ENCODE data around the gene KLHDC7B. TPM values are rescaled to one million over a fixed set of nuclear protein-coding genes. Genes with fewer than 3 reads are reported as not detected.

The KLHDC7B gene
- total and polyA plus RNA-seq, 2 experiments from 2014 or later: 0.75 to 1.7 TPM

DNA sequence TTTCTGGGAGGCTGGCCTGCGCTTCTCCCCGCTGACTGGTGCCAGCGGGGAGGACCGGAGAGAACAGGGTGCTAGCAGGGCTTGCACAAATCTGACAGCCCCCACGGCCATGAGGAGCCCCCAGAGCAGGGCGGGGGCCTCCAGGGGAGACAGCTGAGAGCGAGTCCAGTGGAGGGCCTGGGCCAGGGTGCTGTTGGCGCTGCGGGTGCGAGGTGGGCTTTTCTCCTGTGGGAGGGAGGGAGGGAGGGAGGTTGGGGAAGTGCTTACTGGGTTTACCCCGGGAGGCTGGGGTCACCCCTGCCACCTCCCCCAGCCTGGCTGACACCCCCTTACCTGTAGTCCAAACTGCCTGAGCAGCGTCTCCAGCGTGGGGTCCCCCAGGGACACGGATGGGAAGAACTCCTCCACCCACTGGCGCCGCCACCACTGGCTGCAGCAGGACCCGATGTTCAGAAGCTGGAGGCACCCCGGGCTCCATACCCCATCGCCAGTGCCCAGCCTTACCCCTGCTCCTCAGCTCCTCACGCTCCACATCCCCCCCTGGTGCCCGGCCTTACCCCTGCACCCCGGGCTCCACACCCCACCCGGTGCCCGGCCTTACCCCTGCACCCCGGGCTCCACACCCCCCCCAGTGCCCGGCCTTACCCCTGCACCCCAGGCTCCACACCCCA, 42.1 kb upstream of the KLHDC7B start:
- WGBS (ENCODE audit: low lambda C conversion rate, missing lambda C conversion rate): 99% methylated on average over 14 of the region's 26 CpGs
- no peaks in the 10 kb centered on the region for H3K9me3 ChIP-seq (ENCODE audit: low read depth)
- H3K4me2 ChIP-seq: no peak overlapping the region
- DNase-seq (ENCODE audit: low spot score): peak; percentile 8
- H3K27ac ChIP-seq: no peak overlapping the region
- peaks cover 17% of the 10 kb centered on the region for H3K79me2 ChIP-seq
- H3K27me3 ChIP-seq: no peaks in the 10 kb centered on the region
- H3K4me1 ChIP-seq (ENCODE audit: insufficient read depth): peaks cover 4% of the 10 kb centered on the region
- H3K4me3 ChIP-seq: no peak overlapping the region
- H2AFZ ChIP-seq: no peak overlapping the region
- H3K9me2 ChIP-seq (replicated peaks; ENCODE audit: insufficient read depth): no peaks in the 10 kb centered on the region
- TF ChIP-seq, protein P1, sequence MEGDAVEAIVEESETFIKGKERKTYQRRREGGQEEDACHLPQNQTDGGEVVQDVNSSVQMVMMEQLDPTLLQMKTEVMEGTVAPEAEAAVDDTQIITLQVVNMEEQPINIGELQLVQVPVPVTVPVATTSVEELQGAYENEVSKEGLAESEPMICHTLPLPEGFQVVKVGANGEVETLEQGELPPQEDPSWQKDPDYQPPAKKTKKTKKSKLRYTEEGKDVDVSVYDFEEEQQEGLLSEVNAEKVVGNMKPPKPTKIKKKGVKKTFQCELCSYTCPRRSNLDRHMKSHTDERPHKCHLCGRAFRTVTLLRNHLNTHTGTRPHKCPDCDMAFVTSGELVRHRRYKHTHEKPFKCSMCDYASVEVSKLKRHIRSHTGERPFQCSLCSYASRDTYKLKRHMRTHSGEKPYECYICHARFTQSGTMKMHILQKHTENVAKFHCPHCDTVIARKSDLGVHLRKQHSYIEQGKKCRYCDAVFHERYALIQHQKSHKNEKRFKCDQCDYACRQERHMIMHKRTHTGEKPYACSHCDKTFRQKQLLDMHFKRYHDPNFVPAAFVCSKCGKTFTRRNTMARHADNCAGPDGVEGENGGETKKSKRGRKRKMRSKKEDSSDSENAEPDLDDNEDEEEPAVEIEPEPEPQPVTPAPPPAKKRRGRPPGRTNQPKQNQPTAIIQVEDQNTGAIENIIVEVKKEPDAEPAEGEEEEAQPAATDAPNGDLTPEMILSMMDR (IDR thresholded peaks at IDR 0.05; ENCODE audit: poor library complexity): no peak
- TF ChIP-seq EZH2 (IDR thresholded peaks at IDR 0.05; ENCODE audit: borderline replicate concordance) (no peak), EZH2phosphoT487 (IDR thresholded peaks at IDR 0.05; ENCODE audit: low read depth, severe bottlenecking, unreplicated experiment) (no peak)
- no peaks in the 10 kb centered on the region for H4K20me1 ChIP-seq (ENCODE audit: insufficient read depth, poor library complexity, severe bottlenecking)
- no peaks in the 10 kb centered on the region for H3K36me3 ChIP-seq (replicated peaks; ENCODE audit: insufficient read depth, low read depth)

DNA sequence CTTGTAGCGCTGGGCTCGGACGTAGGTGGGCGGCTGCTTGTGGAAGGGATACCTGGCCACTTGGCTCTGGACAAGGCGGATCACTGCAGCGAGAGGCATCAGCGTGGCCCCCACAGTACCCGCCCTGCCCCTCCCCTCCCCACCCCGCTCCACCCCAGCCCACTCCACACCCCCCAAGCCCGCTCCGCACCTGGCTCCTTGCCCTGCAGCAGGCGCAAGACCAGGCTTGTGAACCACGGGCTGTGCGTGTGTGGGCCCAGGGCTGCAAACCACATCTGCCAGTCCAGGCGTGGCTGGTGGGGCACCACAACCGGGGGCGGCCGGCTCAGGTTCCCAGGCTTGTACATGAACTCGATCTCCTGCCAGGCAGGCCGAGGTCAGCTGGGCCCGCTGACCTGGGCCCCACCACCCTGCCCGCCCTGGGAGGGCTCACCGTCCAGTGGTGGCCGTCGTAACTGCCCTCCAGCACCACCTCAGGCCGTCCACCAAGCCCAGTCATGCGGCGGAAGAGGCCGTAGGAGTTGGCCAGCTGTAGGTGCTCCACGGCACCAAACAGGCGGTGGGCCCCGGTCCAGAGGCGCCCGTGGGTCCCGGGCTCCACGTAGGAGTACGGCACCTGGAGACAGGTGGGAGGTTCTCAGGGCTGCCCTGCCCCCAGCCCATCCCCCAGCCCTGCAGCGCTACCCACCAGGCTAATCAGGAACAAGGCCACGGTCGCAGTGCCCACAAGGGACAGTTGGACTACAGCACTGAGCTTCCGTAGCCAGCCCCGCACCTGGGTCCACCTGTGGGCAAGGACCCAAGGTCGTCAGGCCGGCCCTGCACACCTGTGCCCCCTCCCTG, 41.1 kb upstream of the KLHDC7B start:
- WGBS (ENCODE audit: low lambda C conversion rate, missing lambda C conversion rate): 98% methylated on average over 25 of the region's 44 CpGs
- no peak overlapping the region for H3K4me3 ChIP-seq
- no peak overlapping the region for H3K27ac ChIP-seq
- peaks cover 27% of the 10 kb centered on the region for H3K79me2 ChIP-seq
- DNase-seq (ENCODE audit: low spot score): peak; percentile 9
- H4K20me1 ChIP-seq (ENCODE audit: insufficient read depth, poor library complexity, severe bottlenecking): no peaks in the 10 kb centered on the region
- TF ChIP-seq EZH2 (IDR thresholded peaks at IDR 0.05; ENCODE audit: borderline replicate concordance): no peak
- no peak for TF ChIP-seq EZH2phosphoT487 (IDR thresholded peaks at IDR 0.05; ENCODE audit: low read depth, severe bottlenecking, unreplicated experiment)
- TF ChIP-seq, protein P1 (IDR thresholded peaks at IDR 0.05; ENCODE audit: poor library complexity): no peak
- no peaks in the 10 kb centered on the region for H3K36me3 ChIP-seq (replicated peaks; ENCODE audit: insufficient read depth, low read depth)
- peaks cover 13% of the 10 kb centered on the region for H3K4me1 ChIP-seq (ENCODE audit: insufficient read depth)
- no peaks in the 10 kb centered on the region for H3K27me3 ChIP-seq
- no peaks in the 10 kb centered on the region for H3K9me2 ChIP-seq (replicated peaks; ENCODE audit: insufficient read depth)
- H3K9me3 ChIP-seq (ENCODE audit: low read depth): no peaks in the 10 kb centered on the region
- no peak overlapping the region for H2AFZ ChIP-seq
- no peak overlapping the region for H3K4me2 ChIP-seq

DNA sequence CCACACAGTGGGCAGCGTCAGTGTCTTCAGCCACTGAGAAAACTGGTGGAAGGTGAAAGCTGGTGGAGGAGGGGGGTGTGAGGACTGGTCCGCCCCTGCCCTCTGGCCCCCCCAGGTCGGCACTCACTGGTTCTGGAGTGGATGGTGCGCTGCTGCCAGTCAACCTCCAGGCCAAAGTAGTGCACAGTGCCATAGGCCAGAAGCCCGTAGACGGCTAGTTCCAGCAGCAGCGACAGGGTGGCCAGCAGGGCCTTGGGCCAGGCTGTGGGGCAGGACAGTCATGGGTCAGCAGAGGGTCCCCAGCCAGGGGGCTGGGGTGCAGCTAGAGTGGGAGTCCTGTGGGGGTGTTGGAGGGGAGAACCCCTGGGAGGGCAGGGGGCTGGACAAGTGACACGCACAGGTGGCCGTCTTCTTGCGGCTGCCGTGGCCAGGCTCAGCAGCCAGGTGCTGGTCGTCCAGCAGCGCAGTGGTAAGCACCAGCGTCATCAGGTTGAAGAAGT, 40.4 kb upstream of the KLHDC7B start:
- Histone ChIP-seq H3K79me2 (peaks cover 34% of the 10 kb centered on the region), H2AFZ (no peak overlapping the region), H3K27ac (no peak overlapping the region), H3K4me1 (ENCODE audit: insufficient read depth) (peaks cover 14% of the 10 kb centered on the region), H4K20me1 (ENCODE audit: insufficient read depth, poor library complexity, severe bottlenecking) (no peaks in the 10 kb centered on the region), H3K27me3 (no peaks in the 10 kb centered on the region), H3K9me3 (ENCODE audit: low read depth) (no peaks in the 10 kb centered on the region), H3K36me3 (replicated peaks; ENCODE audit: insufficient read depth, low read depth) (no peaks in the 10 kb centered on the region), H3K4me2 (no peak overlapping the region), H3K4me3 (no peak overlapping the region), H3K9me2 (replicated peaks; ENCODE audit: insufficient read depth) (no peaks in the 10 kb centered on the region)
- 96% methylated on average over 8 of the region's 14 CpGs for WGBS (ENCODE audit: low lambda C conversion rate, missing lambda C conversion rate)
- peak; percentile 3 for DNase-seq (ENCODE audit: low spot score)
- TF ChIP-seq, protein P1 (IDR thresholded peaks at IDR 0.05; ENCODE audit: poor library complexity): no peak

All from hepatocyte (in vitro differentiated cells).